Measurements from ENCODE around the gene NEDD4L.

Gene NEDD4L

GRCh38 chr18:58242435-58242834 is 198.4 kb downstream of the NEDD4L start:
- Histone ChIP-seq H3K4me1 (no peaks in the 10 kb centered on the region), H3K27me3 (ENCODE audit: low read depth) (no peaks in the 10 kb centered on the region), H3K4me3 (no peak overlapping the region), H3K9me3 (no peaks in the 10 kb centered on the region), H3K36me3 (replicated peaks) (no peaks in the 10 kb centered on the region)
- in situ Hi-C loops (cut with MboI; ENCODE audit: low sequenced_read_pairs) = no loop called here
- DNase-seq (ENCODE audit: low spot score in 2 of 2) = no peak

- in situ Hi-C loops (cut with MboI; ENCODE audit: low sequenced_read_pairs) = no loop called here
- no peaks in the 10 kb centered on the region for H3K27me3 ChIP-seq (ENCODE audit: low read depth)
- H3K36me3 ChIP-seq (replicated peaks) = no peaks in the 10 kb centered on the region
- no peak for DNase-seq (ENCODE audit: low spot score in 2 of 2)
- no peaks in the 10 kb centered on the region for H3K4me1 ChIP-seq
- no peaks in the 10 kb centered on the region for H3K9me3 ChIP-seq
- H3K4me3 ChIP-seq = no peak overlapping the region
These were observed 198.9 kb downstream of the NEDD4L start for GRCh38 chr18:58242968-58243367.

- H3K27me3 ChIP-seq (ENCODE audit: low read depth) = no peaks in the 10 kb centered on the region
- DNase-seq (ENCODE audit: low spot score in 2 of 2) = no peak
- H3K9me3 ChIP-seq = no peaks in the 10 kb centered on the region
- no peak overlapping the region for H3K4me3 ChIP-seq
- in situ Hi-C loops (cut with MboI; ENCODE audit: low sequenced_read_pairs) = no loop called here
- no peaks in the 10 kb centered on the region for H3K4me1 ChIP-seq
- no peaks in the 10 kb centered on the region for H3K36me3 ChIP-seq (replicated peaks)
These were observed 199.4 kb downstream of the NEDD4L start for GRCh38 chr18:58243401-58243800.

- Histone ChIP-seq H3K4me1 (no peaks in the 10 kb centered on the region), H3K4me3 (no peak overlapping the region), H3K9me3 (no peaks in the 10 kb centered on the region), H3K36me3 (replicated peaks) (no peaks in the 10 kb centered on the region), H3K27me3 (ENCODE audit: low read depth) (no peaks in the 10 kb centered on the region)
- in situ Hi-C loops (cut with MboI; ENCODE audit: low sequenced_read_pairs) = no loop called here
- DNase-seq (ENCODE audit: low spot score in 2 of 2) = no peak
These were observed 203.4 kb downstream of the NEDD4L start for GRCh38 chr18:58247363-58247834.

GRCh38 chr18:58249712-58250111 is 205.7 kb downstream of the NEDD4L start:
- H3K4me1 ChIP-seq = no peaks in the 10 kb centered on the region
- no peaks in the 10 kb centered on the region for H3K9me3 ChIP-seq
- no peaks in the 10 kb centered on the region for H3K36me3 ChIP-seq (replicated peaks)
- H3K4me3 ChIP-seq = no peak overlapping the region
- DNase-seq (ENCODE audit: low spot score in 2 of 2) = no peak
- no peaks in the 10 kb centered on the region for H3K27me3 ChIP-seq (ENCODE audit: low read depth)
- in situ Hi-C loops (cut with MboI; ENCODE audit: low sequenced_read_pairs) = no loop called here

GRCh38 chr18:58251416-58251815 is 207.4 kb downstream of the NEDD4L start:
- no peak for DNase-seq (ENCODE audit: low spot score in 2 of 2)
- Histone ChIP-seq H3K4me3 (no peak overlapping the region), H3K9me3 (no peaks in the 10 kb centered on the region), H3K27me3 (ENCODE audit: low read depth) (no peaks in the 10 kb centered on the region), H3K36me3 (replicated peaks) (no peaks in the 10 kb centered on the region), H3K4me1 (no peaks in the 10 kb centered on the region)
- in situ Hi-C loops (cut with MboI; ENCODE audit: low sequenced_read_pairs) = no loop called here

GRCh38 chr18:58252166-58252565 is 208.1 kb downstream of the NEDD4L start:
- in situ Hi-C loops (cut with MboI; ENCODE audit: low sequenced_read_pairs) = no loop called here
- Histone ChIP-seq H3K36me3 (replicated peaks) (no peaks in the 10 kb centered on the region), H3K4me1 (no peaks in the 10 kb centered on the region), H3K4me3 (no peak overlapping the region), H3K27me3 (ENCODE audit: low read depth) (no peaks in the 10 kb centered on the region), H3K9me3 (no peaks in the 10 kb centered on the region)
- no peak for DNase-seq (ENCODE audit: low spot score in 2 of 2)

GRCh38 chr18:58253318-58253717 is 209.3 kb downstream of the NEDD4L start:
- Histone ChIP-seq H3K27me3 (ENCODE audit: low read depth) (no peaks in the 10 kb centered on the region), H3K4me1 (no peaks in the 10 kb centered on the region), H3K36me3 (replicated peaks) (no peaks in the 10 kb centered on the region), H3K4me3 (no peak overlapping the region), H3K9me3 (no peaks in the 10 kb centered on the region)
- in situ Hi-C loops (cut with MboI; ENCODE audit: low sequenced_read_pairs) = no loop called here
- no peak for DNase-seq (ENCODE audit: low spot score in 2 of 2)

- Histone ChIP-seq H3K4me1 (no peaks in the 10 kb centered on the region), H3K27me3 (ENCODE audit: low read depth) (no peaks in the 10 kb centered on the region), H3K36me3 (replicated peaks) (no peaks in the 10 kb centered on the region), H3K9me3 (no peaks in the 10 kb centered on the region), H3K4me3 (no peak overlapping the region)
- in situ Hi-C loops (cut with MboI; ENCODE audit: low sequenced_read_pairs) = no loop called here
- DNase-seq (ENCODE audit: low spot score in 2 of 2) = no peak
These were observed 209.8 kb downstream of the NEDD4L start for GRCh38 chr18:58253871-58254270.

- H3K9me3 ChIP-seq = no peaks in the 10 kb centered on the region
- no peak for DNase-seq (ENCODE audit: low spot score in 2 of 2)
- in situ Hi-C loops (cut with MboI; ENCODE audit: low sequenced_read_pairs) = no loop called here
- no peaks in the 10 kb centered on the region for H3K27me3 ChIP-seq (ENCODE audit: low read depth)
- H3K4me3 ChIP-seq = no peak overlapping the region
- no peaks in the 10 kb centered on the region for H3K36me3 ChIP-seq (replicated peaks)
- no peaks in the 10 kb centered on the region for H3K4me1 ChIP-seq
These were observed 211.0 kb downstream of the NEDD4L start for GRCh38 chr18:58254873-58255511.

GRCh38 chr18:58255701-58256311 is 211.8 kb downstream of the NEDD4L start:
- no peaks in the 10 kb centered on the region for H3K9me3 ChIP-seq
- no peaks in the 10 kb centered on the region for H3K36me3 ChIP-seq (replicated peaks)
- DNase-seq (ENCODE audit: low spot score in 2 of 2) = no peak
- H3K27me3 ChIP-seq (ENCODE audit: low read depth) = no peaks in the 10 kb centered on the region
- no peak overlapping the region for H3K4me3 ChIP-seq
- in situ Hi-C loops (cut with MboI; ENCODE audit: low sequenced_read_pairs) = no loop called here
- no peaks in the 10 kb centered on the region for H3K4me1 ChIP-seq

- in situ Hi-C loops (cut with MboI; ENCODE audit: low sequenced_read_pairs) = no loop called here
- no peak for DNase-seq (ENCODE audit: low spot score in 2 of 2)
- H3K4me3 ChIP-seq = no peak overlapping the region
- no peaks in the 10 kb centered on the region for H3K9me3 ChIP-seq
- no peaks in the 10 kb centered on the region for H3K4me1 ChIP-seq
- H3K27me3 ChIP-seq (ENCODE audit: low read depth) = no peaks in the 10 kb centered on the region
- no peaks in the 10 kb centered on the region for H3K36me3 ChIP-seq (replicated peaks)
These were observed 212.5 kb downstream of the NEDD4L start for GRCh38 chr18:58256316-58257080.

- Histone ChIP-seq H3K9me3 (no peaks in the 10 kb centered on the region), H3K27me3 (ENCODE audit: low read depth) (no peaks in the 10 kb centered on the region), H3K4me1 (no peaks in the 10 kb centered on the region), H3K4me3 (no peak overlapping the region), H3K36me3 (replicated peaks) (no peaks in the 10 kb centered on the region)
- no peak for DNase-seq (ENCODE audit: low spot score in 2 of 2)
- in situ Hi-C loops (cut with MboI; ENCODE audit: low sequenced_read_pairs) = no loop called here
These were observed 213.4 kb downstream of the NEDD4L start for GRCh38 chr18:58257461-58257860.

- Histone ChIP-seq H3K36me3 (replicated peaks) (no peaks in the 10 kb centered on the region), H3K9me3 (no peaks in the 10 kb centered on the region), H3K27me3 (ENCODE audit: low read depth) (no peaks in the 10 kb centered on the region), H3K4me3 (no peak overlapping the region), H3K4me1 (peaks cover 2% of the 10 kb centered on the region; the same call in 1 of the 2 replicates)
- no peak for DNase-seq (ENCODE audit: low spot score in 2 of 2)
- in situ Hi-C loops (cut with MboI; ENCODE audit: low sequenced_read_pairs) = no loop called here
These were observed 214.8 kb downstream of the NEDD4L start for GRCh38 chr18:58258692-58259342.
